Hepatocyte (in vitro differentiated cells): Measurements from ENCODE around the gene ADCYAP1R1.

Source experiments
- EZH2 ChIP-seq: fragments of 200-600 bp; sonication (generic); IDR thresholded peaks from 2 replicates; pipeline ENCODE4 v1.6.1; 2016; ENCODE audit warnings: antibody characterized with exemption, mild to moderate bottlenecking, borderline replicate concordance
- EZH2phosphoT487 ChIP-seq: fragments of 200-600 bp; sonication (generic); IDR thresholded peaks from one replicate; pipeline ENCODE4 v1.6.1; 2018; ENCODE audit warnings: antibody characterized with exemption, mild to moderate bottlenecking, low read depth, moderate library complexity; ENCODE audit not compliant: unreplicated experiment, severe bottlenecking
- TF ChIP-seq, protein P1 (sequence below): fragments of 200-600 bp; sonication (generic); IDR thresholded peaks from 2 replicates; pipeline ENCODE4 v1.5.1; 2016; ENCODE audit warnings: antibody characterized with exemption, mild to moderate bottlenecking; ENCODE audit not compliant: poor library complexity

DNA sequence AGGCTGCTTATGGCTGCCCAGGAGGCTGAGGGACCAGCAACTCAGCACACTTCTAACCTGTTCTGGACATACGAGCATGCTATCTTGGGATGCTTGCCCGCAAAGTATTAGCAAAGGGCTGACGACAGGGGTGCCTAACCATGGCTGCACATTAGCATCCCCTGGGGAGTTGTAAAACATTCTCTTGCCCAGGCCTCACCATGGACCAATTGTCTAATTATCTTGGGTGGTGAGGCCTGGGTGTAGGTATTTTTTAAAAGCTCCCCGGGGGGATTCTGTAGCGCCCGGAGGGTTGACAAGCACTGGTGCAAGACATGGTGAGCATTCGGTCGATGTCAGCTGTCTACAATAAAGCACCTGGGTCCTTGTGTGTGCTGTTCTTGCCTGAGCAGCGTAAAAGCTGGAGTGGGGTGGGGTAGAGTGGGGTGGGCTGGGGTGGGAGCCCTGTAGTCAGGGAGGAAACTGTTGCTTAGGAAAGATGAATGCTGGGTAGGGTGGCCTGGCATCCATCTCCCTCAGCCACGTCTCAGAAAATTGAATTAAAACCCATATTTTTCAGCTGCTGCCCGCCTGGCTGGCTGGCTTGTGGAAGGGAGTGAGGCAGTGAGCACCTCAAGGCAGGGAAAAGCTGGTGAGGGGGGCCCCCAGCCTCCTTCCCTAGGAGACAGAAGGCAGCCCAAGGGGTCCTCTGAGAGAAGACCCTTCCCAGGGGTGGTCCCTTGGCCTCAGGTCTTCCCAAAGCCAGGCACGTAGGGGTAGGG, 2.9 kb upstream of the ADCYAP1R1 start:
- TF ChIP-seq, protein P1, sequence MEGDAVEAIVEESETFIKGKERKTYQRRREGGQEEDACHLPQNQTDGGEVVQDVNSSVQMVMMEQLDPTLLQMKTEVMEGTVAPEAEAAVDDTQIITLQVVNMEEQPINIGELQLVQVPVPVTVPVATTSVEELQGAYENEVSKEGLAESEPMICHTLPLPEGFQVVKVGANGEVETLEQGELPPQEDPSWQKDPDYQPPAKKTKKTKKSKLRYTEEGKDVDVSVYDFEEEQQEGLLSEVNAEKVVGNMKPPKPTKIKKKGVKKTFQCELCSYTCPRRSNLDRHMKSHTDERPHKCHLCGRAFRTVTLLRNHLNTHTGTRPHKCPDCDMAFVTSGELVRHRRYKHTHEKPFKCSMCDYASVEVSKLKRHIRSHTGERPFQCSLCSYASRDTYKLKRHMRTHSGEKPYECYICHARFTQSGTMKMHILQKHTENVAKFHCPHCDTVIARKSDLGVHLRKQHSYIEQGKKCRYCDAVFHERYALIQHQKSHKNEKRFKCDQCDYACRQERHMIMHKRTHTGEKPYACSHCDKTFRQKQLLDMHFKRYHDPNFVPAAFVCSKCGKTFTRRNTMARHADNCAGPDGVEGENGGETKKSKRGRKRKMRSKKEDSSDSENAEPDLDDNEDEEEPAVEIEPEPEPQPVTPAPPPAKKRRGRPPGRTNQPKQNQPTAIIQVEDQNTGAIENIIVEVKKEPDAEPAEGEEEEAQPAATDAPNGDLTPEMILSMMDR, result no peak
- no peak for TF ChIP-seq EZH2
- TF ChIP-seq EZH2phosphoT487, result no peak
